ENCODE results near the gene PLEKHJ1.

Gene PLEKHJ1

GRCh38 chr19:2195361-2195760, 40.8 kb downstream of the PLEKHJ1 start:
- DNase-seq = no peak

GRCh38 chr19:2194513-2195078, 41.5 kb downstream of the PLEKHJ1 start:
- DNase-seq = no peak

- DNase-seq = no peak
Observed at GRCh38 chr19:2193807-2194206, 42.3 kb downstream of the PLEKHJ1 start.

- DNase-seq = no peak
Observed at GRCh38 chr19:2192862-2193261, 43.3 kb downstream of the PLEKHJ1 start.

- no peak for DNase-seq
Observed at GRCh38 chr19:2191456-2192310, 44.4 kb downstream of the PLEKHJ1 start.

- no peak for DNase-seq
Observed at GRCh38 chr19:2190848-2191455, 45.2 kb downstream of the PLEKHJ1 start.

- no peak for DNase-seq
Observed at GRCh38 chr19:2189880-2190279, 46.2 kb downstream of the PLEKHJ1 start.

GRCh38 chr19:2188708-2189385, 47.3 kb downstream of the PLEKHJ1 start:
- no peak for DNase-seq

- DNase-seq = no peak
Observed at GRCh38 chr19:2187159-2187558, 49.0 kb downstream of the PLEKHJ1 start.

- DNase-seq = no peak
Observed at GRCh38 chr19:2186071-2186846, 49.9 kb downstream of the PLEKHJ1 start.

GRCh38 chr19:2185734-2186070, 50.4 kb downstream of the PLEKHJ1 start:
- DNase-seq = no peak

GRCh38 chr19:2184422-2184975, 51.6 kb downstream of the PLEKHJ1 start:
- DNase-seq = no peak

All from NCI-H2029 treated with DMSO at 0.1 percent for 48 hours (cell line).